IPS DF 6.9 (cell line): Measurements from ENCODE around the gene SLC7A8.

ENCODE experiments used
- DNase-seq: peaks from one replicate; pipeline ENCODE4 v3.0.0-alpha.2; 2013; ENCODE audit warnings: low read depth, low spot score
- H3K27ac ChIP-seq: one replicate; pipeline ENCODE4 v1.5.1; 2013; ENCODE audit warnings: low read length, control low read depth
- H3K27me3 ChIP-seq: 2 replicates; pipeline ENCODE4 v1.6.1; 2013; ENCODE audit warnings: mild to moderate bottlenecking, low read length; ENCODE audit not compliant: control insufficient read depth, insufficient read depth
- H3K36me3 ChIP-seq: 2 replicates; pipeline ENCODE4 v1.6.1; 2013; ENCODE audit warnings: low read length; ENCODE audit not compliant: control insufficient read depth, insufficient read depth
- H3K4me1 ChIP-seq: 2 replicates; pipeline ENCODE4 v1.6.1; 2013; ENCODE audit warnings: low read length; ENCODE audit not compliant: control insufficient read depth, insufficient read depth
- H3K4me3 ChIP-seq: 2 replicates; pipeline ENCODE4 v1.5.1; 2013; ENCODE audit warnings: mild to moderate bottlenecking, low read length
- H3K9me3 ChIP-seq: 2 replicates; pipeline ENCODE4 v1.6.1; 2013; ENCODE audit warnings: low read length, inconsistent platforms; ENCODE audit not compliant: control insufficient read depth, insufficient read depth
- WGBS: extraction: QIAGEN DNeasy Blood & Tissue Kit; methylation state at CpG from one replicate; pipeline ENCODE4 v1.1.7; 2013; ENCODE audit warnings: mixed read lengths, missing lambda C conversion rate; ENCODE audit not compliant: insufficient read length, insufficient coverage; 5-methylcytosine and 5-hydroxymethylcytosine counted together

Gene SLC7A8

DNA sequence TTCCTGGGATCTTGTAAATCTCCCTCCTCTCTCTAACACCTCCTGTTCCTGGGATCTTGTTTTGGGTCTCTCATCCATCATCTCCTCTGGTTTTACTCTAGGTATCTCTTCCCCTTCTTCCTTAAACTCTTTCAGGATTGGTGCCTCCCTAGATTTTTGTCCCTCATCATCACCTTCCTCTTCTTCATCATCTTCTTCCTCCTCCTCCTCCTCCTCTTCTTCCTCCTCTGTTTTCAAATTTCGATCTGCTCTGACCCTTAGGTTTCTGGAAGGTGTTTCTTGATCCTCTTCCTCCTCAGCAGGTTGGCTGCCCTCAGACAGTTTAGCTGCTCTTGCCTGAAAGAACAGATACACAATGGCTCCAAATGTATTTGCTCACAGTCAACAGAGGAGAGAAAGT lies 103.0 kb downstream of the SLC7A8 start:
- H3K36me3 ChIP-seq = peaks cover 29% of the 10 kb centered on the region
- H3K9me3 ChIP-seq = no peaks in the 10 kb centered on the region
- no CpG with 5 or more reads among the region's 1 CpG for WGBS
- H3K4me3 ChIP-seq = no peak overlapping the region
- no peak for DNase-seq
- no peaks in the 10 kb centered on the region for H3K27me3 ChIP-seq
- H3K4me1 ChIP-seq = no peaks in the 10 kb centered on the region
- no peak overlapping the region for H3K27ac ChIP-seq

DNA sequence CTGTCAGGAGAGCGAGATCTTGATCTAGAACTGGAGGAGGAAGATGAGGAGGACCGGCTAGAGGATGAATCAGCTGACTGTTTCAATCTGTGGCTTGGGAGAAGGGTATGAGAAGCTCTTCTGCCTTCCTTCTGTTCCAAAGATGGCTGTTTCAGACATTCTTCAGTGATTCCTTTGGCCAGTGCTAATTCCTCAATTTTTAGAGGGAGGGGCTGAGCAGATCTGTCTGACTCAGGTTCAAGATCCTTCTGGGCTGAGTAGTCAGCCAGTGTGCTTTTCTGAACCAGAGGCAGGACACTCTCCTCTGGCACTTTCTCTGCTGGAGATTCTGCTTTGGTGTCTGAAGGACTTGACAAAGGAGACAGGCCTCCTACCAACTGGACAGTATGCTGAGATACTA lies 103.7 kb downstream of the SLC7A8 start:
- no peak overlapping the region for H3K4me3 ChIP-seq
- H3K27me3 ChIP-seq = no peaks in the 10 kb centered on the region
- no peak overlapping the region for H3K27ac ChIP-seq
- peaks cover 31% of the 10 kb centered on the region for H3K36me3 ChIP-seq
- H3K4me1 ChIP-seq = no peaks in the 10 kb centered on the region
- no CpG with 5 or more reads among the region's 2 CpGs for WGBS
- no peak for DNase-seq
- H3K9me3 ChIP-seq = no peaks in the 10 kb centered on the region

DNA sequence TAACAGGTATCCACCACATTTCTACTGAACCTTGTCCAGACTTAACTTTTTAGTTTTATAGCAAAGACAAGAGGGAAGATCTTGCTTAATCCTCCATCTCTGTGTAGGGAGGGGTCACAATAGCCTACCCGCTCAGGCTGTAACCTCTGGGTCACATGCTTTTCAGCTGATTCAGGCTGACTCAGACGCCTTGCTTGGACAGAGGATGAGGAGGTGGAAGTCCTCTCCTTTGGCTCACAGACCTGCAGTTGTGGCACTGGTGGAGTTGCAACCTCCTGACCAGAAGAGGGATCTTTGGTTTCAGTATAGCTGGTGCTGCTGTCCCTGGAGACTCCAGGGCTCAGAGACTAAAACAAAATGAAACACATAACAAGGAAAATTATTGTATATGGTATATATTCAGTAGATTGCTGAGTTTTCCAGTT lies 104.8 kb downstream of the SLC7A8 start:
- no CpG with 5 or more reads among the region's 2 CpGs for WGBS
- Histone ChIP-seq H3K4me1 (no peaks in the 10 kb centered on the region), H3K27ac (no peak overlapping the region), H3K9me3 (no peaks in the 10 kb centered on the region), H3K36me3 (peaks cover 31% of the 10 kb centered on the region), H3K27me3 (no peaks in the 10 kb centered on the region), H3K4me3 (no peak overlapping the region)
- DNase-seq = no peak

DNA sequence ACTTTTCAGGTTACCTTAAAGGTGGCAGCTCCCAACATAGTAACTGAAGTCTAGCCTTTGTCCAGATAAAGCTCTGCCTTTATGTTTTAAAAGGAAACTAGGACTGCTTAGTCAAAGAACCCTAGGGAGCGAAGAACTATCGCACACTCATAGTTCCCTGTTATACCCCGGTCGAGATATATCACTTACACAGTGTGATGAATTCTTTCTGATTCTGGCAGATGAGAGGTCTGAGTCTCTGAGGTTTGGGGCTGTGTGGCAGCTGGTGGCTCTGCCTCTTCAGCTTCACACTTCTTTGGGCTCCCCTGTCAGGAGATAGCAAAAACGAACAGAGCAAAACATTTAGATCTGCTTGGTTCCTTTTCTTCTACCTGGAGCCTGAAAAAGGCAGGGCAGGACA lies 105.5 kb downstream of the SLC7A8 start:
- Histone ChIP-seq H3K36me3 (peaks cover 31% of the 10 kb centered on the region), H3K4me3 (no peak overlapping the region), H3K4me1 (no peaks in the 10 kb centered on the region), H3K27ac (no peak overlapping the region), H3K27me3 (no peaks in the 10 kb centered on the region), H3K9me3 (no peaks in the 10 kb centered on the region)
- WGBS = no CpG with 5 or more reads among the region's 5 CpGs
- no peak for DNase-seq

DNA sequence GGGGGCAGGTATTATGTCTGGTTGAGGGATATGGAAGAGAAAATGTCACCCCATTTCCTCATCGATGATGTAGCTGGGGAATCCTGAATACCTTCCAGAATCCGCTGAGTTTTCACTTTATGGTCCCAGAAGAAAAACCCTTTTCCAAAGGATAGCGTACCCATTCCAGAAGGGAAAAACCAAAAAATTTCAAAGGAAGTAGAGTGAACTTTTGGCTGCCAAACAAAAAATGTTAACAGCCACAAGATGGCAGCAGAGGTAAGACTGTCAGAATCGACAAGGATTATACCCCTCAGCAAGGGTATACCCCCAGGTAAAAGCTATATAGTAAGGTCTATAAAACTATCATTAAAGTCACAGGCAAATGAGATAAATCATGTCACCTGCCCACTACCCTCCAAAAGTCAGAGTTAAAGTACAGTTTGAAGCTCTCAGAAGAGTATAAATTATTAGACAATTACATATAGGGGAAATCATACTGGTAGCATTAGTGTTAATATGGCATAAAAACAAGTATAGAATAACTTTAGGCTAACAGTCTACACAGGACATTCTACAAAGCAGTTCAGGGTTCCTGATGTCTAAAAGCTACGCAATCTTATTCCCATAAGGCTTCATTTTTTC lies 106.6 kb downstream of the SLC7A8 start:
- DNase-seq = no peak
- Histone ChIP-seq H3K9me3 (no peaks in the 10 kb centered on the region), H3K27ac (no peak overlapping the region), H3K36me3 (peaks cover 31% of the 10 kb centered on the region), H3K27me3 (no peaks in the 10 kb centered on the region), H3K4me3 (no peak overlapping the region), H3K4me1 (0 out of 2 replicates have a peak, but pooled peaks cover 1% of the 10 kb centered on the region)
- WGBS = no CpG with 5 or more reads among the region's 5 CpGs
